Measurements from ENCODE around the gene ARHGAP18.

DNA sequence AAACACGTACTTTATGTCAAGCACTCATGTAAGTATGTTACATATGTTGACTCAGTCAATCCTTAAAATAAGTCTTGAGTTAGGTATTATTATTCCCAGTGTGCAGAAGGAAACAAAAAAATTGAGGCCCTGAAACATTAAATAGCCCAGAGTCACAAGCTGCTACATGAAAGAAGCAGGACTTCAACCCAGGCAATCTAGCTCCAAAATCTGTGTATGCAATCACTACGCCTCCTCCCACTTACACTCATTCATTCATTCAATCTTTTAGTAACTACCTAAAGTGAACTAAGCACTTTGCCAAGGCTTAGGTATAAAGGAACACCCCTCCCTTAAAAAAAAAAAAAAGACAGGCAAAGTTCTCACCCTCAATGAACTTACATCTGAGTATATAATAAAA lies 9.3 kb downstream of the ARHGAP18 start:
- TF ChIP-seq POLR2A (IDR thresholded peaks at IDR 0.05; ENCODE audit: low read depth, low read length) (no peak), POLR2AphosphoS5 (IDR thresholded peaks at IDR 0.05; ENCODE audit: low read depth, low read length) (no peak), TAF1 (IDR thresholded peaks at IDR 0.05; ENCODE audit: borderline replicate concordance, low read depth, low read length) (no peak)

Measured in GM12892 (cell line).